Activated B cell treated with CpG ODN at 0.5 μM for 24 hours (primary cell): ENCODE results near the gene NEIL1. TPM values are rescaled to one million over a fixed set of nuclear protein-coding genes. Genes with fewer than 3 reads are reported as not detected.

Experiments used
- ATAC-seq: fragments of 200-7000 bp; cut with Tn5 transposase; one replicate; pipeline ENCODE4 v1.10.0; 2021; ENCODE audit warnings: low read depth, mild to moderate bottlenecking, moderate library complexity
- CTCF ChIA-PET: fragments of 350-600 bp; sonication (Branson Sonifier 250); formaldehyde crosslinking; loops from one replicate; lab custom pipeline; 2021; ENCODE audit warnings: antibody characterized with exemption; lab: Charles Lee
- POLR2A ChIA-PET: fragments of 350-600 bp; sonication (Branson Sonifier 250); formaldehyde crosslinking; loops from one replicate; lab custom pipeline; 2021; ENCODE audit warnings: antibody characterized with exemption; lab: Charles Lee
- DNase-seq: peaks from one replicate; pipeline ENCODE4 v3.0.0; 2022
- H3K27ac Mint-ChIP-seq: one replicate; pipeline ENCODE4 v1.8.0; 2020; ENCODE audit warnings: mixed read lengths
- H3K27me3 Mint-ChIP-seq: one replicate; pipeline ENCODE4 v1.8.0; 2021; ENCODE audit warnings: mixed read lengths
- H3K36me3 Mint-ChIP-seq: one replicate; pipeline ENCODE4 v1.8.0; 2021; ENCODE audit warnings: low read depth, mixed read lengths
- H3K4me1 Mint-ChIP-seq: one replicate; pipeline ENCODE4 v1.8.0; 2021; ENCODE audit warnings: mixed read lengths
- H3K4me3 Mint-ChIP-seq: one replicate; pipeline ENCODE4 v1.8.0; 2020; ENCODE audit warnings: mild to moderate bottlenecking, mixed read lengths
- H3K9me3 Mint-ChIP-seq: one replicate; pipeline ENCODE4 v1.8.0; 2020; ENCODE audit warnings: mixed read lengths
- intact Hi-C: fragments of 100-400 bp; cut with micrococcal nuclease; formaldehyde crosslinking; loops from one replicate; pipeline ENCODE4 v1.15.1; 2024
- total RNA-seq: library from RNA; stranded (reverse); gene quantifications from 2 replicates; pipeline ENCODE4 v1.2.3, GENCODE V29; 2022
- TF ChIP-seq, protein P1 (sequence below): fragments of 200-600 bp; IDR thresholded peaks from one replicate; pipeline ENCODE4 v1.8.0; 2022; ENCODE audit warnings: antibody characterized with exemption, mild to moderate bottlenecking

NEIL1 gene
- total RNA-seq, 1 donor from 2014 or later, result 35.8 TPM

DNA sequence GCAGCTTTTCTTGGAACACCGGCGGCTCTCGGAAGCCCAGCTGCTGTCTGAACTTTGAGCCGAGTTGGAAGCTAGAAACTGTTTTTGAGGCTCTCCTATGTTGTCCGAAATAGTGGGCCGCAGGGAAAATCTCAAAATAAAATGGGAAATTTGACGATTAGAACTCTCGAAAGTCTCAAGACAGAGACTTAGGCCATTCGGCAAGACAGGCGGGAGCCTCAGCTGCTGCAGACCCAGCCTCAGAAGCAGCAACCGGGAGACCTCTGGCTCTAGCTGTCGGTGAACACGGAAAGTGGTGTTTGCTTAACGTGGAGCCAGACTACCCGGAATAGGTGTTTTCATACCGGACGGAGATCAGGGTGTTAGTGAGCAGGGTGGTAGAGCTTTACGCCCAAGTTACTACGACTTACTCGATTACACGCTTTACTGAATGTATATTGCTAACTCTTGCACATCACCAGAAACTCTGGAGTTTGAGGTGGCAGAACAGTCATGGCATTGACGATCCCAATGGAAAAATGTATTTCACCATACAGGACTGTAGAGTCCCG lies 21.9 kb downstream of the NEIL1 start:
- TF ChIP-seq, protein P1, sequence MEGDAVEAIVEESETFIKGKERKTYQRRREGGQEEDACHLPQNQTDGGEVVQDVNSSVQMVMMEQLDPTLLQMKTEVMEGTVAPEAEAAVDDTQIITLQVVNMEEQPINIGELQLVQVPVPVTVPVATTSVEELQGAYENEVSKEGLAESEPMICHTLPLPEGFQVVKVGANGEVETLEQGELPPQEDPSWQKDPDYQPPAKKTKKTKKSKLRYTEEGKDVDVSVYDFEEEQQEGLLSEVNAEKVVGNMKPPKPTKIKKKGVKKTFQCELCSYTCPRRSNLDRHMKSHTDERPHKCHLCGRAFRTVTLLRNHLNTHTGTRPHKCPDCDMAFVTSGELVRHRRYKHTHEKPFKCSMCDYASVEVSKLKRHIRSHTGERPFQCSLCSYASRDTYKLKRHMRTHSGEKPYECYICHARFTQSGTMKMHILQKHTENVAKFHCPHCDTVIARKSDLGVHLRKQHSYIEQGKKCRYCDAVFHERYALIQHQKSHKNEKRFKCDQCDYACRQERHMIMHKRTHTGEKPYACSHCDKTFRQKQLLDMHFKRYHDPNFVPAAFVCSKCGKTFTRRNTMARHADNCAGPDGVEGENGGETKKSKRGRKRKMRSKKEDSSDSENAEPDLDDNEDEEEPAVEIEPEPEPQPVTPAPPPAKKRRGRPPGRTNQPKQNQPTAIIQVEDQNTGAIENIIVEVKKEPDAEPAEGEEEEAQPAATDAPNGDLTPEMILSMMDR, result no peak
- Mint-ChIP-seq H3K27me3 (no peaks in the 10 kb centered on the region), H3K4me3 (peak overlapping the region; percentile 90), H3K4me1 (peaks cover 26% of the 10 kb centered on the region), H3K9me3 (no peaks in the 10 kb centered on the region), H3K27ac (peak overlapping the region; percentile 92), H3K36me3 (peaks cover 60% of the 10 kb centered on the region)
- ChIA-PET CTCF (interaction anchor here (0.9 to 3.1 kb wide), 11 partner anchors 9 to 340 kb away, joined by 3 to 29 read pairs (median 6); partner anchors contain the start of genes IMP3, SIN3A, SNUPN and SNX33), POLR2A (interaction anchor here (0.6 to 3.1 kb wide), 27 partner anchors 9 to 753 kb away, joined by 3 to 78 read pairs (median 5); partner anchors contain the start of genes CLK3, COMMD4, IMP3 and NEIL1)
- intact Hi-C loops, result loop anchor here (1.0 kb wide), 6 partner anchors 18 to 315 kb away; partner anchors contain the start of genes COMMD4, IMP3 and NEIL1
- ATAC-seq (no peak), DNase-seq (no peak)

DNA sequence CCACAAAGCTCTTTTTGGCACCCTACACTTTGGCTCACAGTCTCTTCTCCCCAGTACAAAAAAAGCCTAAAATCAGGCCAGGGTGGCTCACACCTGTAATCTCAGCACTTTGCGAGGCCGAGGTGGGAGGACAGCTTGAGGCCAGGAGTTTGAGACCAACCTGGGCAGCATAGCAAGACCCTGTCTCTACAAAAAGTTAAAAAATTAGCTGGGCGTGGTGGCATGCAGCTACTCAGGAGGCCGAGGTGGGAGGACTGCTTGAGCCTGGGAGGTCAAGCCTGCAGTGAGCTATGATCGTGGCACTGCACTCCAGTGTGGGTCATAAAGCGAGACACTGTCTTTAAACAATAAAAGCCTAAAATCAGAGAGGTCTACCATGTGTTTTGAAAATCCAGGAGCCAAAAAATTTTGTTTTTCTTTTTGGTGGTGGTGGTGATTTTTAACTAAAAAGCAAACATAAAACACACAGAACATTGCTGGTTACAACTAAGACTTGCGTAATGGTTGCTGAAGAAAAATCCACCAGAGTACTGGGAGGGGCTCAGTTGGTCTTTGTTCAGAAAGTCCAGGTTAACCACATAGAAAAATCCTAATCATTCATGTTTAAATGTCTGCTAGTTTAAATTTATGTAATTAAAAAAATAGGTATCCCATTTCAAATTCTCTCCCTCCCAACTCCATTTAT lies 23.2 kb downstream of the NEIL1 start:
- DNase-seq (no peak), ATAC-seq (no peak)
- Mint-ChIP-seq H3K4me1 (peaks cover 26% of the 10 kb centered on the region), H3K36me3 (peaks cover 61% of the 10 kb centered on the region), H3K9me3 (no peaks in the 10 kb centered on the region), H3K27me3 (no peaks in the 10 kb centered on the region), H3K4me3 (peak overlapping the region; percentile 90), H3K27ac (peak overlapping the region; percentile 92)
- POLR2A ChIA-PET, result interaction anchor here (0.6 to 3.0 kb wide), 7 partner anchors 16 to 327 kb away, joined by 3 to 73 read pairs (median 21); partner anchors contain the start of genes NEIL1 and SNUPN
- TF ChIP-seq, protein P1, result no peak
- CTCF ChIA-PET, result interaction anchor here (2.0 kb wide), 1 partner anchor 277 kb away, joined by 9 read pairs; the partner anchor contains the start of gene SNX33
- intact Hi-C loops, result no loop called here

- H3K4me1 Mint-ChIP-seq, result peaks cover 30% of the 10 kb centered on the region
- peaks cover 67% of the 10 kb centered on the region for H3K36me3 Mint-ChIP-seq
- TF ChIP-seq, protein P1, result no peak
- no peaks in the 10 kb centered on the region for H3K9me3 Mint-ChIP-seq
- intact Hi-C loops, result no loop called here
- DNase-seq, result no peak
- POLR2A ChIA-PET, result interaction anchor here (0.8 kb wide), 1 partner anchor 80 kb away, joined by 3 read pairs; the partner anchor contains the start of gene SIN3A
- no peaks in the 10 kb centered on the region for H3K27me3 Mint-ChIP-seq
- H3K27ac Mint-ChIP-seq, result no peak overlapping the region
- H3K4me3 Mint-ChIP-seq, result no peak overlapping the region
- CTCF ChIA-PET, result no interaction called here
- no peak for ATAC-seq
Measured at GRCh38 chr15:75371486-75371885, 24.6 kb downstream of the NEIL1 start.

DNA sequence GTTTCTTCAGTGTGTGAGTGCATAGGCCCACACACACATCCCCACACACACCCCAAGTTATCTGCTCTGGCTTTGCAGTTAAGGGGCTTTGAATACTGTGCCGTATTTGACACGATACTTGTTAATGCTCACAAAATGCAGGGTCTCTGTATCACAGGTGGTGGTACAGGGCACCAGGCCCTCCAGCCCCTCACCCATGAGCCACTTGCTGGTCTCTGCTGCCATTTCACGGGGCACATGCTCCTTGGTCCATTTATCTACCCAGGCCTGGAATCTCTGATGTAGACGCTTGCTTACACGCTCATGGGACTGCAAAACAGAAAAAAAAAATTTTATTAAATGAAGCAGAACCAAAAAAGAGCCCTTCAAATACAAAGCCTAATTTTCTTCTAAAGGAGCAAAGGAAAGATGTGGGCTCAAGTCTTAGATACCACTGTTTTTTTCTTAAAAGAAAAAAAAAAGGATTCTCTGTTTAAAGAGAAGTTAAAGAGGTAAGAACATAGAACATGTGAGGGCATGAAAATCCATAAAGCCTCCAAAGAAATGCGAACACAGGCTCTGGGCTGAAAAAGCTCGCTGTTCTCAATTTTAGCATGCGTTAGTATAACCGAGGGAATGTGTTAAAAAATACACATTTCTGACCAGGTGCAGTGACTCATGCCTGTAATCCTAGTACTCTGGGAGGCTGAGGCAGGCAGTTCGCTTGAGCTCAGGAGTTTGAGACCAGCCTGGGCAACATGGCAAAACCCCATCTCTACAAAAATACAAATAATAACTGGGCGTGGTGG lies 25.3 kb downstream of the NEIL1 start:
- no peaks in the 10 kb centered on the region for H3K27me3 Mint-ChIP-seq
- DNase-seq, result no peak
- no peak for ATAC-seq
- POLR2A ChIA-PET, result interaction anchor here (0.5 kb wide), 1 partner anchor 252 kb away, joined by 3 read pairs; no protein-coding TSS in a partner anchor
- H3K4me3 Mint-ChIP-seq, result no peak overlapping the region
- intact Hi-C loops, result no loop called here
- TF ChIP-seq, protein P1, result no peak
- no peaks in the 10 kb centered on the region for H3K9me3 Mint-ChIP-seq
- no peak overlapping the region for H3K27ac Mint-ChIP-seq
- peaks cover 26% of the 10 kb centered on the region for H3K4me1 Mint-ChIP-seq
- CTCF ChIA-PET, result no interaction called here
- H3K36me3 Mint-ChIP-seq, result peaks cover 70% of the 10 kb centered on the region
